ENCODE measurements around the gene LRRC39. TPM values are rescaled to one million over a fixed set of nuclear protein-coding genes. Genes with fewer than 3 reads are reported as not detected.

Gene LRRC39
- total RNA-seq, 2 donors from 2014 or later, result 1.8 TPM; not detected in 1

DNA sequence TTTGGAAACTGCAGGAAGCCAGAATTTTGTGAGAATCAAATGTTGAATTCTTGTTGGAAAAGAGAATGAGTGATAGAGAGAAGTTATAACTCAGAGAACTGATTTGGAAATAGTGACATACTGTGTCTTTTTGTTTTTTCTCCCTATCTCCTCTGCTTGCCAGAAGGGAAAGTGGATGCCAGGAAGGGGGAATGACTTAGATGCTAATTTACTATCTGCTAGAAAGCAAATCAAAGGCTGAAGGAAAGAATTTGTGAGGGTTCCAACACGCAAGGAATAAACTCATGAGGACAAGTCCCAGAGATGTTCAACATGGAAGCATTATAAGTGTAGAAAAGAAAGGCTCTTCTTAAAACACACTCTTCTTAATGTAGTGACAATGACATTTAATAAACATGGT is 20.5 kb upstream of the LRRC39 start:
- Histone ChIP-seq H3K9me3 (no peaks in the 10 kb centered on the region), H3K36me3 (replicated peaks in 1 of 2; ENCODE audit: insufficient read depth in 1 of 2, low read depth in 2 of 2) (peaks cover 5 to 7% of the 10 kb centered on the region in 2 donors), H3K4me1 (no peaks in the 10 kb centered on the region), H3K4me3 (no peak overlapping the region), H3K27me3 (no peaks in the 10 kb centered on the region), H3K27ac (no peak overlapping the region)
- ATAC-seq (no peak), DNase-seq (no peak)
- intact Hi-C loops (cut with DNase I), result no loop called here
- WGBS, 2 donors, result 87 to 100% methylated on average over 1 of the region's 1 CpG
- TF ChIP-seq, protein P1, sequence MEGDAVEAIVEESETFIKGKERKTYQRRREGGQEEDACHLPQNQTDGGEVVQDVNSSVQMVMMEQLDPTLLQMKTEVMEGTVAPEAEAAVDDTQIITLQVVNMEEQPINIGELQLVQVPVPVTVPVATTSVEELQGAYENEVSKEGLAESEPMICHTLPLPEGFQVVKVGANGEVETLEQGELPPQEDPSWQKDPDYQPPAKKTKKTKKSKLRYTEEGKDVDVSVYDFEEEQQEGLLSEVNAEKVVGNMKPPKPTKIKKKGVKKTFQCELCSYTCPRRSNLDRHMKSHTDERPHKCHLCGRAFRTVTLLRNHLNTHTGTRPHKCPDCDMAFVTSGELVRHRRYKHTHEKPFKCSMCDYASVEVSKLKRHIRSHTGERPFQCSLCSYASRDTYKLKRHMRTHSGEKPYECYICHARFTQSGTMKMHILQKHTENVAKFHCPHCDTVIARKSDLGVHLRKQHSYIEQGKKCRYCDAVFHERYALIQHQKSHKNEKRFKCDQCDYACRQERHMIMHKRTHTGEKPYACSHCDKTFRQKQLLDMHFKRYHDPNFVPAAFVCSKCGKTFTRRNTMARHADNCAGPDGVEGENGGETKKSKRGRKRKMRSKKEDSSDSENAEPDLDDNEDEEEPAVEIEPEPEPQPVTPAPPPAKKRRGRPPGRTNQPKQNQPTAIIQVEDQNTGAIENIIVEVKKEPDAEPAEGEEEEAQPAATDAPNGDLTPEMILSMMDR (IDR thresholded peaks at IDR 0.05), result no peak
- no peak for TF ChIP-seq POLR2A (IDR thresholded peaks at IDR 0.05)

DNA sequence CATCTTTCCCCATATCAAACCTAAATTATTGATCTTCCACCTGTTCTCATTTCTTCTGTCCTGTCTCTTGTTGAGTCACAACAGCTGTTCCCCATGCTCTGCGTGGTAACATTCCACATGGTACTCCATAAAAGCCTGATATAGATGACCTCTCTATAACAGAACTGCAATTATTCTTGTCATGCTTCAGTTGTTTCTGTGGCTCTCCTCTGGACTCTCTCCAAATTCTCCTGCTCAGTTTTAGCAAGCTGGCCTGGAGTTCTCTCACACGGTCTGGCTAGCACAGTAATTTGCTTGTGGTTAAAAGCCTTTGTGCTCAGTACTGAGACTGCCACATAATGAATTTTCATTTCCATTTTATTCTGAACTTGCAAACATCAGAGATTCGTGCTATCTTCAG is 10.6 kb upstream of the LRRC39 start:
- no peaks in the 10 kb centered on the region for H3K9me3 ChIP-seq
- DNase-seq (peak in 1 of 4 donors; percentile 19), ATAC-seq (peak; percentile 40)
- intact Hi-C loops (cut with DNase I), result no loop called here
- H3K27me3 ChIP-seq, result no peaks in the 10 kb centered on the region
- peak overlapping the region in 1 of 4 donors; percentile 24 for H3K27ac ChIP-seq
- H3K4me3 ChIP-seq, result no peak overlapping the region
- TF ChIP-seq, protein P1 (IDR thresholded peaks at IDR 0.05), result no peak
- no peak for TF ChIP-seq POLR2A (IDR thresholded peaks at IDR 0.05)
- peaks cover 0 to 2% of the 10 kb centered on the region in 2 donors for H3K36me3 ChIP-seq (replicated peaks in 1 of 2; ENCODE audit: insufficient read depth in 1 of 2, low read depth in 2 of 2)
- H3K4me1 ChIP-seq, result peaks cover 12% of the 10 kb centered on the region
- WGBS, 2 donors, result 46 to 64% methylated on average over 3 of the region's 3 CpGs

DNA sequence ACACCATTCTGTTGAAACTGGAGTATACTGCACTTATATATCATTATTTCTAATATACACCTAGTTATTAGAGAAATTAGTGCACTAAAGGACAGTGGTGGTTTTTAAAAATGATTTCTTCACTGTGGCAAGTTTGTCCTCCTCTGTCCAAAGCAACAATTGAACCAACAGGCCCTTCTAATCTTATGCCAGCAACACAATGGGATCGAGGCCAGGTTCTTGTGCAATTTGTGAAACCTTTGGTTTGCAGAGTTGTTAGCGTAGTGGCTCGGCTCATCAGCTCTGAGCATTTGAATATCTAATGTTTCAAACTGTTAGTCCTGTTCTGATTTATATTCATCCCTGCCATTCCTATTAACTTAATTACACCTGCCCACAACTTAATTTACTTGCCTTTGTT is 9.9 kb upstream of the LRRC39 start:
- ATAC-seq, result peak; percentile 58
- intact Hi-C loops (cut with DNase I), result no loop called here
- H3K4me1 ChIP-seq, result peaks cover 12% of the 10 kb centered on the region
- DNase-seq, result peak; percentile 41 to 56 (median 44)
- no peaks in the 10 kb centered on the region for H3K9me3 ChIP-seq
- WGBS, 2 donors, result 37 to 47% methylated on average over 3 of the region's 3 CpGs
- no peak overlapping the region for H3K4me3 ChIP-seq
- H3K27me3 ChIP-seq, result no peaks in the 10 kb centered on the region
- H3K36me3 ChIP-seq (replicated peaks in 1 of 2; ENCODE audit: insufficient read depth in 1 of 2, low read depth in 2 of 2), result peaks cover 0 to 2% of the 10 kb centered on the region in 2 donors
- TF ChIP-seq, protein P1 (IDR thresholded peaks at IDR 0.05), result no peak
- no peak for TF ChIP-seq POLR2A (IDR thresholded peaks at IDR 0.05)
- H3K27ac ChIP-seq, result no peak overlapping the region

DNA sequence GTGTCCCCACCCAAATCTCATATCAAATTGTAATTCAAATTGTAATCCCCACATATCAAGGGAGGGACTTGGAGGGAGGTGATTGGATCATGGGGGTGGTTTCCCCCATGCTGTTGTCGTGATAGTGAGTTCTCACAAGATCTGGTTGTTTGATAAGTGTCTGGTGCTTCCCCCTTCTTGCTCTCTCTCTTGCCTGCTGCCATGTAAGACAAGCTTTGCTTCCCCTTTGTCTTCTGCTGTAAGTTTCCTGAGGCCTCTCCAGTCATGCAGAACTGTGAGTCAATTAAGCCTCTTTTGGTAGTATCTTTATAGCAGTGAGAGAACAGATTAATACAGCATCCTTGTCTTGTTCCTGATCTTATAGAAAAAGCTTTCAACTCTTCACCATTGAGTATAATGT is 6.5 kb upstream of the LRRC39 start:
- intact Hi-C loops (cut with DNase I), result no loop called here
- H3K36me3 ChIP-seq (replicated peaks in 1 of 2; ENCODE audit: insufficient read depth in 1 of 2, low read depth in 2 of 2), result no peaks in the 10 kb centered on the region
- peaks cover 12% of the 10 kb centered on the region for H3K4me1 ChIP-seq
- TF ChIP-seq POLR2A (IDR thresholded peaks at IDR 0.05), result no peak
- TF ChIP-seq, protein P1 (IDR thresholded peaks at IDR 0.05), result no peak
- H3K4me3 ChIP-seq, result no peak overlapping the region
- DNase-seq (no peak), ATAC-seq (no peak)
- 42 to 45% methylated on average over 1 of the region's 1 CpG for WGBS, 2 donors
- no peak overlapping the region for H3K27ac ChIP-seq
- H3K9me3 ChIP-seq, result no peaks in the 10 kb centered on the region
- H3K27me3 ChIP-seq, result no peaks in the 10 kb centered on the region

DNA sequence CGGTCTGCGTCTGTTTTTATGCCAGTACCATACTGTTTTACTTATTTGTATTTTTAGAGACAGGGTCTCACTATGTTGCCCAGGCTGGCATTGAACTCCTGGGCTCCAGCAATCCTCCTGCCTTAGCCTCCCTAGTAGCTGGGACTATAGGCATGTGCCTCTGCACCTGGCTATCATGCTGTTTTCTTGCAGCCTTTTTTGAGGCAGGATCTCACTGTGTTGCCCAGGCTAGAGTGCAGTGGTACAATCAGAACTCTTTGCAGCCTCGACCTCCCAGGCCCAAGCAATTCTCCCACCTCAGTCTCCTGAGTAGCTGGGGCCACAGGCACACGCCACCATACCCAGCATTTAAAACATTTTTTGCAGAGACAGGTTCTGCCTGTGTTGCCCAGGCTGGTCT is 5.3 kb upstream of the LRRC39 start:
- Histone ChIP-seq H3K4me1 (peaks cover 6% of the 10 kb centered on the region), H3K27me3 (no peaks in the 10 kb centered on the region), H3K9me3 (no peaks in the 10 kb centered on the region), H3K36me3 (replicated peaks in 1 of 2; ENCODE audit: insufficient read depth in 1 of 2, low read depth in 2 of 2) (no peaks in the 10 kb centered on the region), H3K4me3 (no peak overlapping the region), H3K27ac (no peak overlapping the region)
- ATAC-seq, result no peak
- no peak for DNase-seq
- intact Hi-C loops (cut with DNase I), result no loop called here
- 87 to 88% methylated on average over 4 of the region's 4 CpGs for WGBS, 2 donors
- TF ChIP-seq, protein P1 (IDR thresholded peaks at IDR 0.05), result no peak
- no peak for TF ChIP-seq POLR2A (IDR thresholded peaks at IDR 0.05)

All from body of pancreas (tissue), 4 donors.